Psoas muscle (tissue), 8 donors: Measurements from ENCODE around the gene ARHGEF16. TPM values are rescaled to one million over a fixed set of nuclear protein-coding genes. Genes with fewer than 3 reads are reported as not detected.

Experiments used
- ATAC-seq, 4 donors: fragments of 200-7000 bp; cut with Tn5 transposase; one replicate each; pipeline ENCODE4 v1.9.1; 2020; ENCODE audit warnings: moderate library complexity in 3 of 4, mild to moderate bottlenecking in 2 of 4
- DNase-seq, 2 donors: peaks; one replicate each; pipeline ENCODE4 v3.0.0-alpha.2; 2020
- H3K27ac ChIP-seq: fragments of 200-600 bp; one replicate; pipeline ENCODE4 v1.8.0; 2022
- H3K27me3 ChIP-seq, 3 donors: fragments of 200-600 bp in 1 of 3; one replicate each; pipeline versions ENCODE4 v1.6.1 to v1.8.0; 2013 to 2022; ENCODE audit warnings: low read length in 2 of 3, mild to moderate bottlenecking in 2 of 3, moderate library complexity in 1 of 3; ENCODE audit not compliant: insufficient read depth in 3 of 3
- H3K36me3 ChIP-seq, 2 donors: fragments of 200-600 bp in 1 of 2; one replicate each; pipeline versions ENCODE4 v1.6.1 to v1.8.0; 2013 to 2022; ENCODE audit warnings: low read depth in 1 of 2, mild to moderate bottlenecking in 1 of 2, moderate library complexity in 1 of 2; ENCODE audit not compliant: insufficient read depth in 1 of 2
- H3K4me1 ChIP-seq: fragments of 200-600 bp; one replicate; pipeline ENCODE4 v1.8.0; 2022
- H3K4me3 ChIP-seq: fragments of 200-600 bp; one replicate; pipeline ENCODE4 v1.8.0; 2022; ENCODE audit warnings: mild to moderate bottlenecking
- H3K9me3 ChIP-seq: fragments of 200-600 bp; one replicate; pipeline ENCODE4 v1.8.0; 2022
- CTCF ChIP-seq: fragments of 200-600 bp; IDR thresholded peaks from one replicate; pipeline ENCODE4 v1.8.0; 2022; ENCODE audit warnings: antibody characterized with exemption
- WGBS, 3 donors: extraction: QIAGEN DNeasy Blood & Tissue Kit; methylation state at CpG; one replicate each; pipeline versions ENCODE4 v1.1.6 to v1.1.7; 2013; 5-methylcytosine and 5-hydroxymethylcytosine counted together
- intact Hi-C, 2 donors: fragments of 100-400 bp; cut with DNase I; formaldehyde crosslinking; loops; one replicate each; pipeline versions ENCODE4 v1.11.0 to v1.14.2; 2022
- polyA plus RNA-seq, 3 donors: library from polyadenylated mRNA; stranded (reverse); fragments of 200-250 nt; gene quantifications; one replicate each; pipeline ENCODE4 v1.2.3, GENCODE V29; 2013
- total RNA-seq, 4 donors: library from RNA; stranded (reverse); fragmentation: NEBNext Ultra II Directional in 2 of 4; extraction: Animal tissue kit (Norgen Biotek cat#: 25700) in 2 of 4; gene quantifications; one replicate each; pipeline versions ENCODE4 v1.2.1 to v1.2.4, GENCODE V29; 2021 to 2023
- donor health status: healthy with polysubstance abuse.
- donor health status: DM: no; HTN: no; CAD: no; lungs with moderate emphysema.
- donor health status: Bipolar disorder and iron deficiency.
- donor health status: healthy.
- donor health status: DM: yes; HTN: yes; CAD: no.
- donor health status: DM: no; HTN: no; CAD: no.
- donor health status: DM: no; HTN: no; CAD: no.
- donor health status: DM: yes; HTN: yes; CAD: no.

Gene ARHGEF16
- total and polyA plus RNA-seq, 7 donors, result 0.29 to 0.56 (median 0.51) TPM

DNA sequence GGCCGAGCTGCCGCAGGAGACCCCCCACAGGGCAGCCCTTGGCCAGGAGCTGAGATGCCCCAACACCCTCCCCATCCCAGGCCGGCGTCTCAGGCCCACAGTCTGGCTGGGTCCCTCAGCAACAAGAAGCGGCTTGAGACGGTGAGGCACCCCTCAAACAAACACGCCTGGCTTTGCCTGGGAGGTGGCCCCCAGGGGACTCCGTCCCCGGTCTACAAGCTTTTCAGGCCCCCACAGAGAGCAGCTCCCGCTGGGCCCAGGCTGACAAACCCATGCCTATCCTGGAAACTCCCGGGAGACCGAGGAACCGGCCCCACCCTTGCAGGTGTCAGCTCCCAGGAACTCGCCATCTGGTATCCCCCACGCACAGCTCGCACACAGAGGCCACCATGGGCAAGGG lies 67.0 kb downstream of the ARHGEF16 start:
- Histone ChIP-seq H3K27me3 (no peaks in the 10 kb centered on the region), H3K36me3 (no peaks in the 10 kb centered on the region), H3K4me1 (peaks cover under 1% of the 10 kb centered on the region), H3K4me3 (no peak overlapping the region), H3K9me3 (no peaks in the 10 kb centered on the region), H3K27ac (no peak overlapping the region)
- 87 to 88% (median 87%) methylated on average over 15 to 16 of the region's 16 CpGs for WGBS, 3 donors
- DNase-seq (no peak), ATAC-seq (no peak)
- no peak for TF ChIP-seq CTCF
- intact Hi-C loops, result no loop called here

DNA sequence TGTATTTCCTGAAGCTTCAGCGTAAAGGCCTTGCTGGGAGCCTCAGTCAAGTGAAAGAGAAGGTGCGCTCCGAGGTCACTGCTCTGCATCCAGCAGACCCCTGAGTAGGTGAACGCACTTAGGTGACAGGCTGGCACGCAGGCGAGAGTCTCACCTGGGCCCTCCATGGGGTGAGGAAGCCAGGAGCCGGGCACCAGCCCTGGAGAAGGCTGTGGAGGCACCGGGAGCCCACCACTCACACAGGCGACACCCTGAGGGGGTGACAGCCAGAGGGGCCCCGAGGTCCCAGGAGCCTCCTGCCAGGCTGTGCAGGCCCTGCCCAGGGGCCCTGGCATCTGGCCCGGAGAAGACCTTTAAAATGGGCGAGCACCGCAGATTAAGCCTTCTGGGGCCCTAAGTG lies 67.6 kb downstream of the ARHGEF16 start:
- no peak for DNase-seq
- intact Hi-C loops, result no loop called here
- 95 to 97% (median 97%) methylated on average over 13 of the region's 13 CpGs for WGBS, 3 donors
- H3K9me3 ChIP-seq, result no peaks in the 10 kb centered on the region
- TF ChIP-seq CTCF, result no peak
- H3K36me3 ChIP-seq, result no peaks in the 10 kb centered on the region
- no peak overlapping the region for H3K4me3 ChIP-seq
- no peak for ATAC-seq
- no peaks in the 10 kb centered on the region for H3K27me3 ChIP-seq
- H3K4me1 ChIP-seq, result no peaks in the 10 kb centered on the region
- no peak overlapping the region for H3K27ac ChIP-seq

- ATAC-seq, result no peak
- H3K27ac ChIP-seq, result no peak overlapping the region
- intact Hi-C loops, result no loop called here
- no peak for DNase-seq
- 74 to 85% (median 76%) methylated on average over 14 to 19 of the region's 19 CpGs for WGBS, 3 donors
- no peaks in the 10 kb centered on the region for H3K4me1 ChIP-seq
- TF ChIP-seq CTCF, result no peak
- H3K36me3 ChIP-seq, result no peaks in the 10 kb centered on the region
- H3K9me3 ChIP-seq, result no peaks in the 10 kb centered on the region
- no peaks in the 10 kb centered on the region for H3K27me3 ChIP-seq
- H3K4me3 ChIP-seq, result no peak overlapping the region
Measured at GRCh38 chr1:3522564-3523265, 68.2 kb downstream of the ARHGEF16 start.

DNA sequence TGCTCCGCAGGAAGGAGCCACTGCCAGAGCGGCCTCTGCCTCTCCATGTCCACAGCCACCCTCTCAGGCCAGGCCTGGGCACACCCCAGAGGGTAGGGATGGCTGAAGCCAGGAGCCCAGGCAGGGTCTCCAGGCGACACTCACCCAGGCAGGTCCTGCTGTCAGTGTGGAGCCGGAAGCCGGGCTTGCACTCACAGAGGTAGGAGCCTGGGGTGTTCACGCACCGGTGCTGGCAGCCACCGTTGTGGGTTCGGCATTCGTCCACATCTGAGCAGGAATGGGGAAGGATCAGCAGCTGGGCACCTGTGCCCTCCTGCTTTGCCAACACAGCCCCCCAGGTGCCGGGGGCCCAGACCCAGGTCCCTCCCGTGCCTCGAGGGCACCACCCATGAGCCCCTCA lies 69.5 kb downstream of the ARHGEF16 start:
- no peak for ATAC-seq
- no peaks in the 10 kb centered on the region for H3K27me3 ChIP-seq
- WGBS, 3 donors, result 87 to 95% (median 95%) methylated on average over 13 of the region's 13 CpGs
- no peaks in the 10 kb centered on the region for H3K9me3 ChIP-seq
- no peak for DNase-seq
- H3K4me3 ChIP-seq, result no peak overlapping the region
- no peak for TF ChIP-seq CTCF
- intact Hi-C loops, result no loop called here
- no peak overlapping the region for H3K27ac ChIP-seq
- peaks cover 2% of the 10 kb centered on the region for H3K4me1 ChIP-seq
- H3K36me3 ChIP-seq, result no peaks in the 10 kb centered on the region
